Right lung (tissue), 5 donors: ENCODE data around the gene ELL2. TPM values are rescaled to one million over a fixed set of nuclear protein-coding genes. Genes with fewer than 3 reads are reported as not detected.

Experiments
- DNase-seq, 2 donors: peaks; one replicate each; pipeline ENCODE4 v3.0.0-alpha.2; 2013
- polyA plus RNA-seq, 5 donors: library from polyadenylated mRNA; unstranded; fragments of 120-200 nt; gene quantifications; one replicate each; pipeline versions ENCODE4 v1.2.1 to v1.2.3, GENCODE V29; 2013; ENCODE audit warnings: inconsistent platforms in 1 of 5, low replicate concordance in 1 of 5; ENCODE audit not compliant: insufficient read length in 5 of 5, insufficient read depth in 1 of 5

The ELL2 gene
- polyA plus RNA-seq, 5 donors, result 16.4 to 27.1 (median 20.9) TPM

DNA sequence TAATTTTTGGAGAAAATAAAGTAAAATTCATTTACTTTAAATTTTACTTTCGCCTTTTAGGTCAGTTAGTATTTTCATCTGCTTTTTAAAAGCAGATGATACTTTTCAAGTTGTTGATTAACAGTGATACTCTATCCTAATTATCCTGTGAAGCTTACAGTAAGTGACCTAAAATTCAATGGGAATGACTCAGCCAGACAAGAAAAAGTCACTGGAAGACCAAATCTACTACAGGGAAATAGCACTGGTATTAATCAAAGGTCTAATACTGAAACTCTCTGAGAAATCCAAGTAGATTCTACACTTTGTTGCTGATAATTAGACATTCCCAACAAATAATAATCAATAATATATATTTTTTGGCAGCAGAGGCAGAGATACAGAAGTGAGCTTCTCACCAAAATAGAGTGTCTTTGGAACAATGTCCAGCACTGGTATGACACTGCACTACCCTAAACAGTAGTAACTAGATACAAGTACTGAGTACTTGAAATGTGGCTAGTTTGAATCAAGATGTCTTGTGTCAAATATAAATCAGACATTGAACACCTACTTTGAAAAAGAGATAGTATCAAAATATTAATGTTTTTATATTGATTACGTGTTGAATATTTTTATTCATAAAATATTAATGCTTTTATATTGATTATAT is 22.8 kb upstream of the ELL2 start:
- no peak for DNase-seq

DNA sequence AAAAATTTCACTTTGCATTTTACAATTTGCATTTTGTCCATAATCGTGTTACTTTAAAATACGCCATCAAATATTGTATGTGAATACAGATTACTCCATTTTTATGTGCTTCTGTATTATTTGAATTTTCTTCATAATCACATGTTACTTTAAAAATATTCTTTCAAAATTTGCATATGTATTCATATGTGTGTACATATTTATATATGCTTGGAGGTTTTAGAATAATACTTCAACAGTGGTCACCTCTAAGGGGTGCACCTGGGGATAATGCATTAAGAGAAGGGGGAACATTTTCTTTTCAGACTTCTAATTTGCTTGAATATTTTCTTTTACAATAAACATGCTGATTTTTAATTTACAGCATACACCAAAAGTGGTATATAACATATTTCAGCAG is 21.9 kb upstream of the ELL2 start:
- no peak for DNase-seq

DNA sequence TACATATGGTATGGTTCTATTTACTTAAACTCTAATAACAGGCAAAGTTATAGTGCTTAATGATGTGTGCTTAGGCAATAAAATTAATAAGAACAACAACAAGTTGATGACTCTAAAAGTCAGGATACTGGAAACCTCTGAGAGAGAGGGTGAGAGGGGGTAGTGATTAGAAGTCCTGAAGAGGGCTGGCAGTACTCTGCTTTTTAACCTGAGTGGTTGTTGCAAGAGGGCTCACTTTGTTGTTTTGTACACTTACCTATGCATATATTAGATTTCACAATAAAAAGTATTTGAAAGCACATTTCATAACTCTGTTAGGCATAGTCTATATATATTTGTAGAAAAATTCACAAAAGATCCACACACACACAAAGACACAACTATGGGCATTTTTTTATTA is 21.4 kb upstream of the ELL2 start:
- no peak for DNase-seq

DNA sequence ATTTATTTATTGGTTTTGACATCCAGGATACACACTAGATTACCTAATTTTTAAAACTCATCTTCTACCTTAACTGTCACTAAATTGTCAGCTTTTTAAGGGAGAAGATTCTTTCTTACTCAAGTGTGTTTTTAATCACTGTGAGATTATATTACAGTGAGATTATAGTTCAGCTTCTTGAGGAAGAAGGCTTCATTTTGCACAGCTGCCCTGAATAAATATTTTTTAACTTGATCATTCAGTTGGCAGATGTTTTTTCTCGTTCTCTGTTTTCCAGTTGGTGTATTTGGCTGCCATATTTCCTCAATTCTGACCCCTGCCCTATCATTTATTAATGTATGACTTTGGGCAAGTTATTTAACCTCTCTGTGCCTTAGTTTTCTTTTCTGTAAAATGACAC is 15.0 kb upstream of the ELL2 start:
- no peak for DNase-seq

DNA sequence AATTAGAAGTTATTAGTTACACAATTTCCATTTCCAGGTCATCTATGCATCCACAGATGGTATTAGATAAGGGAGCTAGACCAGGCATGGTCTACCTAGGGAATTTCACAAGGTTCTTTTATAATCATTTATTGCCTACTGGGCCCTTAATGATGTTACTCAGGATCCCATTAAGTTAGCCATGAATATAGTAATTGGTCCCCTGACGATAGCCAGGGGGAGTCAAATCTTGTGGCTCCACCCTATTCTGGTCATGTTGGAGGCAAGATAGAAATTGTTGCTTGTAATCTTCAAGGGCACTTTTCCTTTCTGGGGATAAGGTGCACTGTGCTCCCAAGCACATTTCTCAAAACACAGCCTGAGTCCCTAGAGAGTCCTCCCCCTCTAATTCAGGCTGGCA is 14.1 kb upstream of the ELL2 start:
- DNase-seq, result no peak

DNA sequence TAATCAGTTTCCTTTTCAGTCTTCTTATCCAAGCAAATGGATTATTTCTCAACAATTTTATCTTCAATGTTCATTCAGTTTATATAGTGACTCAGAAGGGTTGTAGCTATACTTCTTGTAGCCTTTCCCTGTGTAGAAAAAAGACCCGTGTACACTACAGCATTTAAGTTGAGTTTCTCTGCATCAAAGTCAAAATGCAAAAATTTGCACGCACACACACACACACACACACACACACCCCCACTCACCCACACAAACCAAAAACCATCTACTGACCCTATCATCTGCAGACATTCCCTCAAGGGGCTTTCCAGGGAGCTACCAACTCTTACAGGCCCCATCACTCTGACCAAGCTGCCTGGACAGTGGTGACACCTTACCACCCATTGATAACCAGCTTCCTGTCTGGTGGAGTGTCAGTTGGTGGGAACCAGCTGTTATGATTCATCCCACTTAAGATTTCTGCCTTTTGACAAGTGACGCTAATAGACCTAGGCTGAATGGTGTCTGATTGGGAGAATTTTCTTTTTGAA is 12.2 kb upstream of the ELL2 start:
- no peak for DNase-seq

DNA sequence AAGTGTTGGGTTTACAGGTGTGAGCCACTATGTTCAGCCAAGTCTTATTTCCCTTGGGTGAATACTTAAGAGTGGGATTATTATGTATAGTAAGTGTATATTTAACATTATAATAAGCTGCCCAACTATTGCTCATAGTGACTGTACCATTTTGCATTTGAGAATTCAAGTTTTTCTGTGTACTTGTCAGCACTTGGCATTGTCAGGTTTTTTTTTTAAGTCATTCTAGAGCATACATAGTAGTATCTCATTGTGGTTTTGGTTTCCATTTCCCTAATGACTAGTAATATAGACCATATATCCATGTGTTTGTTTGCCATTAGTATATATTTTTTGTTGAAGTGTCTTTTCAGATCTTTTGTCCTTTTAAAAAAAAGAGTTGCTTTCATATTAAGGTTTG is 10.5 kb upstream of the ELL2 start:
- DNase-seq, result no peak

DNA sequence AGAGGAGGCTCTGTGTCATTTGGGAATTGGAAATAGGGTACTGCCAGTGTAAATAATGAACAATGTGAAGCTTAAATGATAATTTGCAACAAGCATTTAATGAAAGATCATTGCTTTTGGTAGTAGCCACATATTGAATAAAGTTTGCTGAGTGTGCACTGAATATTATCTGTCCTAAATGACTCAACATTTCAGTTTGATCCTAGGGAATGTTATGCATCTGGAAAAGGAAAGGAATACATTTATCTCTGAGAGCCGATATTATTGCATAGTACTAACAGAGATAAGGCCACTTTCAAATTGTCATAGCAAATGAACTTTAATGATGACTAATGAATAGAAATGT is 8.7 kb upstream of the ELL2 start:
- DNase-seq, result no peak

DNA sequence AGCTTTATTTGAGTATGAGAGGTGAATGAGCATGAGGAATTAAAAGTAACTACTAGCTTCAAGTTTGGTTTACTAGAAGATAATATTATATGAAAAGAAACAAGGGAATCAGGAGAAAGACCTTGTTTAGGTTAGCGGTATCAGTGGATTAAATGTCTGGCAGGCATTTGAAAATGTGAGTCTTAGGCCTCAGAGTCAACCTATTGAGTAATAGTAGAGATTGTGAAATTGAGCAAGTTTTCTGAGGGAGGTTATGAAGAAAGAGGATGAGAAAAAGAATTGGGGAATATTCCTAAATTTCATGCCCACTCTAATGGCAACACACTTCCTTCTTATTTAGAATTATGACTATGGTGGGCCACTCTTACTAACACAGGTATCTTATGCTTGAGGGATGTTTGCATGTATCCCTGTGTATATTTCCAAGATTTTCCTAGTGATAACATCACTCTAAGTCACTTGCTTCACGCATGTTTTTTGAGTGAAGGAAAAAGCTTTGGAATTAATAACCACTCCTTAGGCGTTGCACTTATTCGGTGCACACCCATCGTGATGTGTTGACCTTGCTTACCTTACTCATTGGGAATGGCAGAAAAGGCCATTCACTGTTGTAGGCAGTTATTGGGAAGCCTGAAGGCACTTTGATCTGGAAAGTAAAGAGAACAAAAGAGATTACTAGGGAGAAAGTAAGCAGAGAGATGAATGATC is 8.2 kb upstream of the ELL2 start:
- no peak for DNase-seq

DNA sequence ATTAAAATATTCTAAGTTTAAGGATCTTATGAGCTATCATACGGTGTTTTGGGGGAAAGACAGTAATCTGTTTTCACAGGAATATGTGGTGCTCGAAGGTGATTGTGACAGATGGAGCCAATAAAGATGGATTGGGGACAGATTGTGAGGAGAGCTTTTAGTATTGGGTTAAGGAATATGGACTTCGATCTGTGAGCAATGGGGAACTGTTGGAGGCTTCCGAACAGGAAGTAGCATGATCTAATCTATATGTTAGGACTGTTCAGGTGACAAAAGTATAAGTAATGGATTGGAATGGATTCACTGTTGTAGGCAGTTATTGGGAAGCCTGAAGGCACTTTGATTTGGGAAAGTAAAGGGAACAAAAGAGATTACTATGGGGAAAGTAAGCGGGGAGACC is 7.4 kb upstream of the ELL2 start:
- DNase-seq, result no peak

DNA sequence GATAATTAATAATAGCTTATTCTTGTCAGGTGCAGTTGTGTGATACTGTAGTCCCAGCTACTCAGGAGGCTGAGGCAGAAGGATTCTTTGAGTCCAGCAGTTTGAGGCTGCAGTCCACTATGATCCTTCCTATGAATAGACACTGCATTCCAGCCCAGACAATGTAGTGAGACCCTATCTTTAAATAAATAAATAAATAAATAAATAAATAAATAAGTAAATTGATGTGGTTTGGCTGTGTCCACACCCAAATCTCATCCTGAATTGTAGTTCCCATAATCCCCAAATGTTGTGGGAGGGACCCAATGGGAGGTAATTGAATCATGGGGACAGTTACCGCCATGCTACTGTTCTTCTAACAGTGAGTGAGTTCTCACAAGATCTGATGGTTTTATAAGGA is 5.6 kb upstream of the ELL2 start:
- no peak for DNase-seq

DNA sequence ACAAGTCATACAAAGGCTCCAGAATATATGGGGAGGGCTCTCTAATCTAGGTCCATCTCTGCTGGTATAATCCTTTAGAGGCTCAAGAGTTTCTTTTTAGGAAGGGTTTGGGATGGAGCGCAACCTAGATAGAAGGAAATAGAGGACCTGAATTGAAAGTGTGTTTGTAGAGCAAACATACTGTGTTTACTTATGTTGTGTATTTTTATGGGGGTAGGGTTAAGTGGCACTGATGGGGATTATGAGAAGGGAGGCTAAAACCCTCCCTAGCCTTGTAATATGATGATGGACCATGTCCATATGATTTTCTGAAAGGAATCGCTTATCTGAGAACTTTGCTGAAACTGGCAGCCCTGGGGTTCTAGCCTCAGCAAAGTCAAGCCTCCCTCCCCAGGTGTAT is 4.4 kb upstream of the ELL2 start:
- no peak for DNase-seq

DNA sequence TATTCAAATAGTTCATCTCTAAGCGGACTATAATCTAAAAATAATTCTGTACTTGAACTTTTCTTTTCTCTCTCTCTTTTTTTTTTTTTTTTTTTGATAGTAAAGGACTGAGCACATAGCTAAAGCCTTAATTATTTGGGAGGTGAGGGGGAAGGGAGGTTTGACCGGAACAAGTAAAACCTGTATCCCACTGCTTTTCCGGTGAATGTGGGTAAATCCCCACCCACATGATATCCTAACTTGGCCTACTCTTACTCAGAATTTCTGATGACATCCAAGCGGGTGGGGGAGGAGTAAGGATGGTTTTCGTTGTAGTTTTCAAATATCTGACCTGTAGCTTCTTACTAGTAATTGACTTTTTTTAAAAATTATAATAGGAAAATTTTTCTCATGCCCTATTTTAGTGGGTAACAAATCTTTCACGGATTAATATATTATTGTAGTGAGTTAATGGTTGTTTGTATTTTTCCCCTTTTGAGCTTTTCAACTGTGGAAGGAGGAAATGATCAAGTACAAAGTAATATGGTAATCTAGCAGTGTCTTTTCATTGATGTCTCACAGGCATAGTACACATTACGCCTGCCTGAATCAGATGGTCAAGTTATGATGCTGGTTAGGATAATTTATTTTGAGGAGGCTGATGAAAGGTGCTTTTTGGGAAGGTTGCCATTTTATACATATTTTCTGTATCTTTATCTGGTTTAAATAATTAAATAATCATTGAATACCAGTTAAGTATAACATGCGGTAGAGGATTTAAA is 2.2 kb upstream of the ELL2 start:
- DNase-seq, result no peak

DNA sequence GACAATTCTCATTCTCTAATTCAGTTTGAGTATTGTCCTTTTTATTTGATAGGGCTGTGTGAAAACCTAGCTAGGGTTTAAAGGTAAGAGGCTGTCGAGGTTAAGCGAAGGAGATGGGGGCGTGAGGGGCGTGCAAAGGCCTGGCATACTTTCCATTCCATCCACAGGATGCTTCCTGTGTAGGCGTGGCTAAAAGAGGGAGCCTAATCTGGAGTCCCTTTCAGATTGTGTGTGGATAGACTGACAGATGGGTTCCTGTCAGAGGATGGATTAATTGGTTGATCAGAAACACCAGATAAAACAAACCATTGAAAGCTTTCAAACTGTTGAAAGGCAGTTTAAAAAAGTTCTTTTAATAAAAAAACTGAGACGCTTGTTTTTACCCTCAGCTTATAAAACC is 1.1 kb upstream of the ELL2 start:
- DNase-seq, result no peak

DNA sequence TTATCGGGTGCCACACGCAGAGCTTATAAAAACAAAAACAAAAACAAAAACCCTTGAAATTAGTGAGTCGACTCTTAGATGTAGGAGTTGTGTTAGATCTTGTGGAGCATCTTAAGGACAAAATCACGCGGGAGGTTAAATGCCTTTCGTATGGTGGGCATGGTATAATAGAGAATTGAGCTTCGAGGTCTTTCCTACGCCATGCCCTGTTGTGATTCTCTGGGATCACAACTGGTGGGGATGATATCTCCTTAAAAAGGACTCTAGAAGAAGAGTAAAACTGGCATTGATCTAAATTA is 773 bp upstream of the ELL2 start:
- no peak for DNase-seq

DNA sequence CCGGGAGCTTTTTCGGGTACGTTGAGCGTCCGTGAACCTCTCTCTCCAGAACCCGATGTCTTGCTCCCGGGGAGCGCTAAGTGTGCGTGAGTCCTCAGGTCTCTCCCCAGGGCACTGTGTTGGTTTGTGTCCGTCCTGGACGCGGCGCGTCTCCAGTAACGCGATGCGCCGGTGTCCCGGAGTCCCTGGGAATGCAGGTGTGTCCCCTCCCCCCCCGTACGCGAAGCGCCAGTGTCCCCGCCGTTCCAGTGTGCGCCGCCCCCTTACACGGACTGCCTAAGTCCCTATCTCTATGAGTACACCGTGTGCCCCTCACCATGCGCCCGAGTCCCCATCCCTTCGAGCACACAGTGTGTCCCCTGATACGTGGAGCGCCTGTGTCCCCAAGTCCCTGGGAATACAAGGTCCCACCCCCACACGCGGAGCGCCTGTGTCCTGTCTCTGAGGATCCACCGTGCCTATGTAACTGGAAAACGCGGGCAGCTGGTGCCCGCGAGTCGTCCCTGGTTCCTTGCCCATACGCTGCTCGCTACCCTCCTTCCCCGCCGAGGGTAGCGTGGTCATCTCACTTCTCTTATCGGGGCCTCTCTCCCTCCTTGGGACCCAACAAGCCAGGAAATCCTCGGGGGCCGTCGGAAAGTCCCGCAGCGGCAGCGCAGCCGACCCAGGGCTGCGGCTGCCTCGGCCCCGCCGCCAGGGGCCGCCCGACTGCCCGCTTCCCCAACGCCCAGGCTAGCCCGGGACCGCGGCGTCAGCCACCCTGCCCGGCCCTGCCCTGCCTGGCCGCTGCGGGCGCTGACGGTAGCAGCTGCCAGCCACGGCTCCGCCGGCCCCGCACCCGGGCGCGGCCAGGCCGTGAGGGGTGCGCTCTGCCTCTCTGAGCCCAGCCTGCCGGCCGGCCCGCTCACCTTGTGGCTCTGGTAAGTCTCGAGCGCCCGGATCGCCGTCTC is 709 bp downstream of the ELL2 start:
- DNase-seq, result peak; percentile 66 to 73

DNA sequence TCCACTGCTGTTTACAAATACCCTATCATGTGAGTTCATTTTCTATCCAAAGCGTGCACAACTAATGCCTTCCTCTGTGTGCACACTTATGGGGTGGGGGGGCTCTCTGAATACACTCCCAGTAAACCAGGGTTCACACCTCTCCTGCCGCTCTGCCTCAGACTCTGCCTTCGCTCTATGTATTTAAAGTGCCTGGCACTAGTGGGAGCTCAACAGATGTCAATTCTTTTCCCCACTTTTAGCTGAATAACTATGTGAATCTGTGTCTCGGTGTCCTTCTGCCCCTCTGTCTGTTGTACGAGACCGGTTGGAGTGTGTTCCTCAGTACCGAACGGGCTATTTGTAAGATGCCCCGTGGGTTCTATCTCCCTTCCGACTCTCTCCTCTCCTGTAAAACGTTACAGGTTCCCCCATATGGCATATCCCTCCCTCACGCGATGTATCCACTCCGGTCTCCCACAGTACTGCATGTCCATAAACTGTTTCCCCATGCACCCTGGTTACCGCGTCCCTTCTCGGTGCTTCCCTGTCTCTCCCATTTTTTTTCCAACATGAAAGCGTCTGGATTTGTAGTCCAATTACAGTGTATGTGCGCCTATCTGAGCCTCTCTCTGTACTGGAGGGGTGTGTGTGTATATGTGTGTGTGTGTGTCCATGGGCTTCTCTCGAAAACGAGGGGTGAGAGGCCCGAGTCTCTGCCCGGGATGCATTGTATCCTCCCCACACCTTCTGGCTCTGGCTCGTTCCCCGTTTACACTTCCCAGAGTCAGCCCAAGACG is 1.6 kb downstream of the ELL2 start:
- peak; percentile 39 to 45 for DNase-seq

DNA sequence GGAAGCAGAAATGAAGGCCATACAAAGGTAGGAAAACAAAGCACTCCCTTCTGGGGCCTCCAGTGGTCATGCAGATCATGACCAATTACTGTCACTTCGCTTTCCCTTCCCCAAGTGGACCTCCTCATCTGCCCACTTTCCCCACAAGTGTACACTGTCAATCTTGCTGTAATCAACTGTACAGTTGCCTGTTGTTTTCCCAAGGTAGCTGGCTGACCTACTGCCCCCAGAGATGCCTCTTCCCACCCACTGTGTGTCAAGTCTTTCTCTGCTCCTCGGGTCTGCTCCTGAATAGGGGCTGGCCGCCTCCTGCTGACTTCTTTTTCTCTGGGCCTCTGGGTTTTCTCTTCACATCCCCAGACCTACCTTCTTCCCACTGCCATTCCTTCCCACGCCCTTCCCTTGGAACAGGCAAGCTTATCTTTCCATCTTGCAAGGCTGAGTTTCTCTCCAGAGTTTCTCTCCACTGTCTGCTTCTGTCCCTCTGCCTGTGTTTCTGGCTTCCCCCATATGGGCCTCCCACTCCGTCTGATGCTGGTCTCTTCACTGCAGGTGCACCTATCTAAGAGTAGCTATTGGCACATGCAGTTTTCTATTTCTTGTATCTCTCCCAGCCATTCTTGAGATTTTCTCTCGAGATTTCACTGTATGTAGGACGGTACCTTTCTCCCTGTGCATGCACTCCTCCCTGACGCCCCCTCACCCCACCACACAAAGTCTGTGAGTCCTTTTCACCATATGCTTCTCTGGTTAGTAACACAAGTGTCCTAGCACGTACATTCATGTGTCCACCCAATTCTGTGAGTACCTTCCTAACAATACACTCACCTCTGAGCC is 2.4 kb downstream of the ELL2 start:
- no peak for DNase-seq

DNA sequence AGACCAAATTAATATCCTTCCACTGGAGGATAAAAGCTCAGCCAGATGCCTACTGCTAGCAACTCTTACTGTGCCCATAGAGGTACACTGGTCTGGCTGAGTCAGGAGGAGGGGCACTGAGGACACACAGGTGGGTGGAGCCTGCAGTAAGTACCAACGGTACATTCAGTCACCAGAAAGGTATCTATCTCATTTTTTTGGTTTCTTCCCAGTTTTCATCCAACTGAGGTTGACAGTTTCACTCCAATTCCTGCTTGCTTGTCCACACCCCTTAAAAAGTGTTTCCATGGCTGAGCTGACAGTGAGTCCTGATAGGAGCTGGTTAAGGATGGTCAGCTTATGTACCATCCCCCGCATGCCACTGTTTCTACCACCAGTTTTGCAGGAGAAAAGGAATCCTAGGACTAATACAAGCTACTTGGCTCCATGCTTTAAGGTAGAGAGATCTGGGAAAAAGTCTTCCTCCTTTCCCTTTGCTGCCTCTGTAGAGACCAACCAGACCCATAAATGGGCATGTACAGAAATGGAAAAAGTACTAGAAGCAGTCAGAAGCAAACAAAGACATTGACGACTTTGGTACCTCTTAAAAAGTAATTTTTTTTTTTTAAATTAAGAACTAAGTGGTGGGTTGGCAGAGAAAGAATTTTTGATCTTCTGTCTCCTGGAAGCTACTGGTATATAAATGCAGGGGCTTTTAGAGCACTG is 3.2 kb downstream of the ELL2 start:
- no peak for DNase-seq
